ENCODE measurements around the gene CDON.
"Not testable (repeated sequence)": the region's sequence is repeated elsewhere in the genome, so short reads cannot be mapped to it uniquely, and the experiment has no call there.

Gene CDON

GRCh38 chr11:125918140-125918840 is 144.4 kb downstream of the CDON start:
- no peak for FAIRE-seq

DNA sequence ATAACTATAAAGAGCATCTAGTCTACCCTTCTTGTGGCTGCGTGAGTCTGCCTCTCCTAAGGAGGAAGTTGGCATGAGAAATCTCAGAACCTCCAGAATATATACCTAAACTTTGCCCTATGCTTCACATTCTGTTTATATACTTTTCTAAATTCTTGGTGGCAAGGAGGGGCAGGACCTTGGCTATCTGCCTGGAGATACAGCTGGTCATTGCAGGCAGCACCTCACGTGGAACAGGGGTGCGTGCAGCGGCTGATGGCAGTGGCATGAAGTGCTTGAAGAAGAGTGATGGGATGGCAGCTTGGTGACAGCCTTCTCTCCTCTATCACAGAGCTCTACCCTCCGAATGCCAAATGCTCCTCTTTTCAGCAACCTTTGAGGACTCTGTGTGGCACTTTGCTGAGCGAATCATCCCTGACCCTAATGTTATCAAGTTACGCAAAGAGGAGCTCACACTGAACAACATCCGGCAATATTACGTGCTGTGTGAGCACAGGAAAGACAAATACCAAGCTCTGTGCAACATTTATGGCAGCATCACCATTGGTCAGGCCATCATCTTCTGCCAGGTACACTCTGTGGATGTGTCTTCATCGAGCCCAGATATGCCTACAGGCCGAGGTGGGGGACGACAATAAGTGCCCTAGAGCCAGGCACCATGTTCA is 145.9 kb downstream of the CDON start:
- no peak for FAIRE-seq

GRCh38 chr11:125914601-125915000 is 148.1 kb downstream of the CDON start:
- not testable (repeated sequence) for FAIRE-seq

- no peak for FAIRE-seq
These were observed 152.3 kb downstream of the CDON start for GRCh38 chr11:125910226-125910849.
